ENCODE results near the gene ATF7IP2. TPM values are rescaled to one million over a fixed set of nuclear protein-coding genes. Genes with fewer than 3 reads are reported as not detected.

The ATF7IP2 gene
- total and polyA plus RNA-seq, 9 of the 15 experiments (the other 6 are each of a cell fraction or from before 2014, with no cell fraction given): 131 to 515 (median 196) TPM

DNA sequence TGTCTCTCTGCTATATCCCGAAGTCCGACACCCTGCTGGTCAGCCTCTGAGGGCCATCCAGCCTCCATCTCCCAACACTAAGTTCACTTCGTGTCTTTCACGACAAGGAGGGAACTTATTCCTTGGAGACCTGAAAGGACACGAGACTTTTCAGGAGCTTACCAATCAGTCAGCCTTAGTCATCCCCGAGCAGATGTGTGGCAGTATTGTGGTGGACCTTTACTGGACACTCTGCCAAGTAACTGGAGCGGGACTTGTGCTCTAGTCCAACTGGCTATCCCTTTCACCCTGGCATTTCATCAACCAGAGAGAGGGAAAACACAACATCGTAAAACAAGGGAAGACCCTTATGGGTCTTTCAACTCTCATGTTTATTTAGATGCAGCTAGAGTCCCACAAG, 107.4 kb downstream of the ATF7IP2 start (continued):
- TF ChIP-seq, protein P1, sequence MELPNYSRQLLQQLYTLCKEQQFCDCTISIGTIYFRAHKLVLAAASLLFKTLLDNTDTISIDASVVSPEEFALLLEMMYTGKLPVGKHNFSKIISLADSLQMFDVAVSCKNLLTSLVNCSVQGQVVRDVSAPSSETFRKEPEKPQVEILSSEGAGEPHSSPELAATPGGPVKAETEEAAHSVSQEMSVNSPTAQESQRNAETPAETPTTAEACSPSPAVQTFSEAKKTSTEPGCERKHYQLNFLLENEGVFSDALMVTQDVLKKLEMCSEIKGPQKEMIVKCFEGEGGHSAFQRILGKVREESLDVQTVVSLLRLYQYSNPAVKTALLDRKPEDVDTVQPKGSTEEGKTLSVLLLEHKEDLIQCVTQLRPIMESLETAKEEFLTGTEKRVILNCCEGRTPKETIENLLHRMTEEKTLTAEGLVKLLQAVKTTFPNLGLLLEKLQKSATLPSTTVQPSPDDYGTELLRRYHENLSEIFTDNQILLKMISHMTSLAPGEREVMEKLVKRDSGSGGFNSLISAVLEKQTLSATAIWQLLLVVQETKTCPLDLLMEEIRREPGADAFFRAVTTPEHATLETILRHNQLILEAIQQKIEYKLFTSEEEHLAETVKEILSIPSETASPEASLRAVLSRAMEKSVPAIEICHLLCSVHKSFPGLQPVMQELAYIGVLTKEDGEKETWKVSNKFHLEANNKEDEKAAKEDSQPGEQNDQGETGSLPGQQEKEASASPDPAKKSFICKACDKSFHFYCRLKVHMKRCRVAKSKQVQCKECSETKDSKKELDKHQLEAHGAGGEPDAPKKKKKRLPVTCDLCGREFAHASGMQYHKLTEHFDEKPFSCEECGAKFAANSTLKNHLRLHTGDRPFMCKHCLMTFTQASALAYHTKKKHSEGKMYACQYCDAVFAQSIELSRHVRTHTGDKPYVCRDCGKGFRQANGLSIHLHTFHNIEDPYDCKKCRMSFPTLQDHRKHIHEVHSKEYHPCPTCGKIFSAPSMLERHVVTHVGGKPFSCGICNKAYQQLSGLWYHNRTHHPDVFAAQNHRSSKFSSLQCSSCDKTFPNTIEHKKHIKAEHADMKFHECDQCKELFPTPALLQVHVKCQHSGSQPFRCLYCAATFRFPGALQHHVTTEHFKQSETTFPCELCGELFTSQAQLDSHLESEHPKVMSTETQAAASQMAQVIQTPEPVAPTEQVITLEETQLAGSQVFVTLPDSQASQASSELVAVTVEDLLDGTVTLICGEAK (IDR thresholded peaks at IDR 0.05): no peak
- TF ChIP-seq, protein P1 (CRISPR knock-in tag; IDR thresholded peaks at IDR 0.05): no peak
- TF ChIP-seq ETV1 (tag; conservative IDR thresholded peaks at IDR 0.05; ENCODE audit: low read depth) (no peak), OTX1 (CRISPR knock-in tag; IDR thresholded peaks at IDR 0.05) (no peak), ZNF668 (CRISPR knock-in tag; IDR thresholded peaks at IDR 0.05) (no peak), NR2F6 (CRISPR knock-in tag; IDR thresholded peaks at IDR 0.05) (no peak), ZNF75A (CRISPR knock-in tag; IDR thresholded peaks at IDR 0.05) (no peak), GTF2F1 (IDR thresholded peaks at IDR 0.05; ENCODE audit: low read depth, low read length) (no peak), TBL1XR1 (IDR thresholded peaks at IDR 0.05; ENCODE audit: low read length in 2 of 2) (no peak)
- TF ChIP-seq, protein P2, sequence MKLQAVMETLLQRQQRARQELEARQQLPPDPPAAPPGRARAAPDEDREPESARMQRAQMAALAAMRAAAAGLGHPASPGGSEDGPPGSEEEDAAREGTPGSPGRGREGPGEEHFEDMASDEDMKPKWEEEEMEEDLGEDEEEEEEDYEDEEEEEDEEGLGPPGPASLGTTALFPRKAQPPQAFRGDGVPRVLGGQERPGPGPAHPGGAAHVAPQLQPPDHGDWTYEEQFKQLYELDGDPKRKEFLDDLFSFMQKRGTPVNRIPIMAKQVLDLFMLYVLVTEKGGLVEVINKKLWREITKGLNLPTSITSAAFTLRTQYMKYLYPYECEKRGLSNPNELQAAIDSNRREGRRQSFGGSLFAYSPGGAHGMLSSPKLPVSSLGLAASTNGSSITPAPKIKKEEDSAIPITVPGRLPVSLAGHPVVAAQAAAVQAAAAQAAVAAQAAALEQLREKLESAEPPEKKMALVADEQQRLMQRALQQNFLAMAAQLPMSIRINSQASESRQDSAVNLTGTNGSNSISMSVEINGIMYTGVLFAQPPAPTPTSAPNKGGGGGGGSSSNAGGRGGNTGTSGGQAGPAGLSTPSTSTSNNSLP (IDR thresholded peaks at IDR 0.05; ENCODE audit: borderline replicate concordance, low read depth, low read length): no peak
- TF ChIP-seq, protein P3, sequence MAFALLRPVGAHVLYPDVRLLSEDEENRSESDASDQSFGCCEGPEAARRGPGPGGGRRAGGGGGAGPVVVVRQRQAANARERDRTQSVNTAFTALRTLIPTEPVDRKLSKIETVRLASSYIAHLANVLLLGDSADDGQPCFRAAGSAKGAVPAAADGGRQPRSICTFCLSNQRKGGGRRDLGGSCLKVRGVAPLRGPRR (CRISPR knock-in tag; IDR thresholded peaks at IDR 0.05): no peak
